GM12864 (cell line): ENCODE data around the gene CEL.
"Not testable (repeated sequence)": the region's sequence is repeated elsewhere in the genome, so short reads cannot be mapped to it uniquely, and the experiment has no call there.

Source experiments
- DNase-seq: peaks from one replicate; pipeline ENCODE4 v3.0.0-alpha.2; 2011; ENCODE audit warnings: low read depth
- H3K4me3 ChIP-seq: 2 replicates; pipeline ENCODE4 v1.5.1; 2011; ENCODE audit warnings: mild to moderate bottlenecking, low read depth, low read length, control low read depth
- TF ChIP-seq, protein P1 (sequence below): IDR thresholded peaks from 2 replicates; pipeline ENCODE4 v1.5.1; 2011; ENCODE audit warnings: low read depth, mild to moderate bottlenecking, moderate library complexity, low read length, control low read depth, inconsistent platforms; ENCODE audit errors: missing control alignments

The CEL gene

DNA sequence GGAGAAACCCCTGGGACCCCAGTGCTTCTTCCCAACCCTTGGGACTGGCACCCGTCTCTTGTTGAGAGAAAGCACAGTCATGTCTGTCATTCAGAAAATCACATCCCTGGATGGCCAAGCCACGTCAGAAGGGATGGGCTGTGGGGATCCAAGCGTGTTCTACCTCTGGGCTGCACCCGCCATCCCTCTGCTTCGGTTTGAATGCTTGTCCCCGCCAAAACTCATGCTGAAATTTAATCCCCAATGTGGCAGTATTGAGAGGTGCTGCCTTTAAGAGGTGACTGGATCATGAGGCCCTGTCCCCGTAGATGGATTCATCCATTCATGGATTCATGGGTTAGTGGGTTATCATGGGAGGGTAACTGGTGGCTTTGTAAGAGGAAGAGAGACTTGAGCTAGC lies 27.0 kb downstream of the CEL start:
- TF ChIP-seq, protein P1, sequence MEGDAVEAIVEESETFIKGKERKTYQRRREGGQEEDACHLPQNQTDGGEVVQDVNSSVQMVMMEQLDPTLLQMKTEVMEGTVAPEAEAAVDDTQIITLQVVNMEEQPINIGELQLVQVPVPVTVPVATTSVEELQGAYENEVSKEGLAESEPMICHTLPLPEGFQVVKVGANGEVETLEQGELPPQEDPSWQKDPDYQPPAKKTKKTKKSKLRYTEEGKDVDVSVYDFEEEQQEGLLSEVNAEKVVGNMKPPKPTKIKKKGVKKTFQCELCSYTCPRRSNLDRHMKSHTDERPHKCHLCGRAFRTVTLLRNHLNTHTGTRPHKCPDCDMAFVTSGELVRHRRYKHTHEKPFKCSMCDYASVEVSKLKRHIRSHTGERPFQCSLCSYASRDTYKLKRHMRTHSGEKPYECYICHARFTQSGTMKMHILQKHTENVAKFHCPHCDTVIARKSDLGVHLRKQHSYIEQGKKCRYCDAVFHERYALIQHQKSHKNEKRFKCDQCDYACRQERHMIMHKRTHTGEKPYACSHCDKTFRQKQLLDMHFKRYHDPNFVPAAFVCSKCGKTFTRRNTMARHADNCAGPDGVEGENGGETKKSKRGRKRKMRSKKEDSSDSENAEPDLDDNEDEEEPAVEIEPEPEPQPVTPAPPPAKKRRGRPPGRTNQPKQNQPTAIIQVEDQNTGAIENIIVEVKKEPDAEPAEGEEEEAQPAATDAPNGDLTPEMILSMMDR = no peak
- no peak for DNase-seq
- no peak overlapping the region for H3K4me3 ChIP-seq

DNA sequence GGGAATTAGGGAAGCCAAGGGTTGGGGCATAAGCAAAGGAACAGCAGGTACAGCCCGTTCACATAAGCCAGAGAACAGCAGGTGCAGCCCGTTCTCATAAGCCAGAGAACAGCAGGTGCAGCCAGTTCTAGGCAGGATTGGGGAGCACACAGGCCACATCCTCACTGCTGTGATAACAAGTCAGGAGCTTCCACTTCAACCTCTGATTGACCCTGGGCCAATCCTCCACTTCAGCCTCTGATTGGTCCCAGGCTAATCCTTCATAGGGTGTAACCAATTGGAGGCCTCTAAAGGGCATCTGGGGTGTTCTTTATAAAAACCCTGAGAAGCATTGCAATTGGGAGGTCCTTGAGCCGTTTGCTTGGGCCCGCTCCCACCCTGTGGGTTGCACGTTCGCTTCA lies 27.5 kb downstream of the CEL start:
- no peak for DNase-seq
- no peak overlapping the region for H3K4me3 ChIP-seq
- TF ChIP-seq, protein P1 = no peak

DNA sequence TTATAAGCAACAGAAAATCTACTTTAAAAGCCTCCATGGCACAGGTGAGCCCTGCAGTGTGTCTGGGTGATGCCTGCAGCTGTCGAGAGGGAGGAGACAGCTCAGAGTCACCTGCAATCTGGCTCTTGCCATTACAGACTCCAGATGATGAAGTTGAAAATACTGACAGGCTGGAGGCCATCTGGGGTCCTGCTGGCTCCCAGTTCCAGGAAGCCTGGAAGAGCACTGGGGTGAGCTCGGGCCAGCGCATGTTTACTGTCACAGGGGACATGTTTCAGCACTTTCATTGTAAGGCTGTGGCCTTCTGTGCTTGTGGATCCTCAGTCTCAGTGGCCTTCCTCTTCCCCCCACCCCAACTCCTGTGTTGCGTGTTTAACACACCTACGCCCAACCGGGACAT lies 28.4 kb downstream of the CEL start:
- no peak overlapping the region for H3K4me3 ChIP-seq
- TF ChIP-seq, protein P1 = no peak
- DNase-seq = no peak

DNA sequence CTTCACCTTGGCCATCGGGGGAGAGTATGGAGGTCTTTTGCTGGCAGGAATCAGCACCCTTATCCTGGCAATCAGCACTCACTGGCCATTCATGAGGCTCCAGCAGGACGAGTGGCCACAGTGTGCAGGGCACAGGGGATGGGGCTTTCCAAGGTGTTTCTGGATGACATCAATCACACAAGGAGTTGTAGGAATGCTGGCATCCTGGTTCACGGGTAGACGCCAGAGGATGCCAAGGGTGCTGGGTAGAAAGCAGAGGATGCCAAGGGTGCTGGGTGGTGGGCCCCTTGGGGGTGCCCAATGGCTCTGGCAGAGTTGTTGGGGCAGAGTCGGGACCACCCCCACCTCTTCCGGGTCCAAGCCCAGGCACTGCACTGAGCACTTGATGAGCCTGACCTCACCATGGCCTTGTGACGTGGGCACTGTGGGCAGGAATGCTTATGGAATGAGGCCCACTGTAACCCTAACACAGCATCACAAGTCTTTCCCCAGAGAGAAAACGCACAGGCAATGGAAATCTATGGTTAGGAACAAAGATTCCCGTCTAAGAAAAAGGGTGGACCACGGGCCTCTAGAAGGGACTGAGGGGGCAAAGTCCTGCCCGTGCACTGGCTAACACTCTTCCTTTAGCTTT lies 29.1 kb downstream of the CEL start:
- no peak overlapping the region for H3K4me3 ChIP-seq
- no peak for DNase-seq
- TF ChIP-seq, protein P1 = no peak

DNA sequence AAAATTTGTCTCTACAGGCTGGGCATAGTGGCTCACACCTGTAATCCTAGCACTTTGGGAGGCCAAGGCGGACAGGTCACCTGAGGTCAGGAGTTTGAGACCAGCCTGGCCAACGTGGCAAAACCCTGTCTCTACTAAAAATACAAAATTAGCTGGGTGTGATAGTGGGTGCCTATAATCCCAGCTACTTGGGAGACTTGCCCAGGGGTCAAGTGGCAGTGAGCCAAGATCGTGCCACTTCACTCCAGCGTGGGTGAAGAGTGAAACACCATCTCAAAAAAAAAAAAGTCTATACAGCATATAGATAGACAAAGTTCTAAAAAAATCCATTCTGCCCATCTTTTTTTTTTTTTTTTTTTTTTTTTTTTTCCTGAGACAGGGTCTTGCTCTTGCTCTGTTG lies 32.6 kb downstream of the CEL start:
- not testable (repeated sequence) for DNase-seq, H3K4me3 ChIP-seq

DNA sequence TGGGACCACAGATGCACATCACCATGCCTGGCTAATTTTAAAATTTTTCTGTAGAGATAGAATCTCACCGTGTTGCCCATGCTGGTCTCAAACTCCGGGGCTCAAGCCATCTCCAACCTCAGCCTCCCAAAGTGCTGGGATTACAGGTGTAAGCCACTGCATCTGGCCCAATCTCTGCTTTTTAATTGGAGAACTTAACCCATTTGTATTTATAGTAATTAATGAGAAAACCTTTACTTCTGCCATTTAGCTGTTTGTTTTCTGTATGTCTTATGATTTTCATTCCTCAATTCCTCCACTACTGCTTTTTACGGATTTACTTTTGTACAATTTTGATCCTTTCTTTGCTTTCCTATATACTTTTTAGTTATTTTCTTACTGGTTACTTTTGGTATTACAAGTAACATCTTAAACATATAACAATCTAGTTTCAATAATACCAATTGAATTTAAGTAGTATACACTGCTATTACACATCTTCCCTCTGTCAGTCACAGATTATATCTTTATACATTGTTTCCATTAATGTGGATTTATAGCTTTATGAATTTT lies 33.1 kb downstream of the CEL start:
- H3K4me3 ChIP-seq = no peak overlapping the region
- DNase-seq = no peak
- TF ChIP-seq, protein P1 = no peak

DNA sequence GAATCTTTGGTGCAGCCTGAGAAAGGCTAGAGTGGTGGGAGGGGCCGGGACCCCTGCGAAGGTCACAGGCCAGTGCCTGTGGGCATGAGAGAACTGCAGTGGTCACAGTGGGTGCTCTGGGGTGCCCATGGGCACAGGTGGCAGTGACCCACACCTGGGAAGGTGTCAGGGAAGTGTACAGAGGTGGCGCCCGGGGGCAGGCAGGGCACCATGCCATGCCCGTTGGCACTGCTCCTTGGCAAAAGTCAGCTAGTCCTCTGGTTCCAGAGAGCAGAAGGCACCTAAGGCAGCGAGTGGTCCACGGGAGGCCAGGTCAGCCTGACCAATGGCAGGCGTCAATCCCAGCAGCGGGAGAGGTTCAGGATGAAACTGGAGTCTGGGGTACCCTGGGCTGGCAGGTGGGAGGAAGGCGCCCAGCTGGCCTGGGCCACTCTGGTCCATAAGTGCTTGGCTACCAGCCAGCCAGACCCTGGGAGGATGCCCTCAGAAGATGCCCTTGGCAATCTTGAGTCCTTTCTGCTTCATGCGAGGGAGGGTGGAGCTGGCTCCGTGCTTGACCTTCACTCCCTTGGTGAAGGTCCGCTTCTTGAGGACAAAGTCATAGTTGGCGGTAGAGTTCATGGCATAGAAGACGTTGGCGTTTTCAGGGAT lies 36.4 kb downstream of the CEL start:
- DNase-seq = no peak
- H3K4me3 ChIP-seq = no peak overlapping the region
- TF ChIP-seq, protein P1 = no peak
